OCI-LY1 (cell line): Measurements from ENCODE around the gene CDKAL1.

ENCODE experiments used
- H2AFZ ChIP-seq: fragments of 200-600 bp; sonication (generic), shearing (Covaris generic); 2 replicates; pipeline ENCODE4 v1.6.0; 2014; ENCODE audit warnings: antibody characterized with exemption, mild to moderate bottlenecking, low read length
- H3F3A ChIP-seq: fragments of 200-600 bp; sonication (generic), shearing (Covaris generic); 2 replicates; pipeline ENCODE4 v1.6.0; 2014; ENCODE audit warnings: mild to moderate bottlenecking, antibody characterized with exemption, low read length, moderate library complexity; ENCODE audit not compliant: insufficient read depth
- H3K27ac ChIP-seq: fragments of 200-600 bp; sonication (generic); 2 replicates; pipeline ENCODE4 v1.5.1; 2014; ENCODE audit warnings: low read length, mixed run types, mild to moderate bottlenecking, low read depth; ENCODE audit not compliant: poor library complexity, severe bottlenecking
- H3K27me3 ChIP-seq: fragments of 200-600 bp; sonication (generic); 2 replicates; pipeline ENCODE4 v1.6.0; 2014; ENCODE audit warnings: antibody characterized with exemption, mild to moderate bottlenecking, low read length, moderate library complexity; ENCODE audit not compliant: insufficient read depth
- H3K36me3 ChIP-seq: fragments of 200-600 bp; sonication (generic); 2 replicates; pipeline ENCODE4 v1.6.1; 2014; ENCODE audit warnings: mild to moderate bottlenecking, antibody characterized with exemption, low read length, moderate library complexity, mixed read lengths; ENCODE audit not compliant: insufficient read depth
- H3K4me1 ChIP-seq: fragments of 200-600 bp; sonication (generic); 2 replicates; pipeline ENCODE4 v1.5.1; 2014; ENCODE audit warnings: mild to moderate bottlenecking, low read length, moderate library complexity; ENCODE audit not compliant: insufficient read depth, severe bottlenecking
- H3K4me2 ChIP-seq: fragments of 200-600 bp; sonication (generic), shearing (Covaris generic); 2 replicates; pipeline ENCODE4 v1.6.1; 2014; ENCODE audit warnings: low read length
- H3K4me3 ChIP-seq: fragments of 200-600 bp; sonication (generic); 2 replicates; pipeline ENCODE4 v1.5.1; 2014; ENCODE audit warnings: low read length, low read depth, mild to moderate bottlenecking, mixed read lengths; ENCODE audit not compliant: poor library complexity, severe bottlenecking
- H3K79me2 ChIP-seq: fragments of 200-600 bp; shearing (Covaris generic); 2 replicates; pipeline ENCODE4 v1.6.1; 2016; ENCODE audit warnings: mixed run types, low read length, mixed read lengths; ENCODE audit not compliant: insufficient read depth
- H3K9ac ChIP-seq: fragments of 200-600 bp; sonication (generic), shearing (Covaris generic); 2 replicates; pipeline ENCODE4 v1.6.1; 2014; ENCODE audit warnings: mild to moderate bottlenecking, low read length, mixed read lengths
- H3K9me2 ChIP-seq: fragments of 200-600 bp; sonication (generic), shearing (Covaris generic); 2 replicates; pipeline ENCODE4 v1.6.1; 2014; ENCODE audit warnings: low read depth, mild to moderate bottlenecking, low read length, mixed read lengths
- H3K9me3 ChIP-seq: fragments of 200-600 bp; shearing (Covaris generic); 2 replicates; pipeline ENCODE4 v1.6.1; 2014; ENCODE audit warnings: low read length, mixed read lengths
- H4K20me1 ChIP-seq: fragments of 200-600 bp; sonication (generic), shearing (Covaris generic); 2 replicates; pipeline ENCODE4 v1.6.0; 2016; ENCODE audit warnings: mild to moderate bottlenecking, low read length; ENCODE audit not compliant: insufficient read depth
- CTCF ChIP-seq: fragments of 200-600 bp; sonication (generic), shearing (Covaris generic); IDR thresholded peaks from 2 replicates; pipeline ENCODE4 v1.5.1; 2017; ENCODE audit warnings: mild to moderate bottlenecking, antibody characterized with exemption, low read length, moderate library complexity, mixed read lengths
- EZH2 ChIP-seq: fragments of 200-600 bp; sonication (generic), shearing (Covaris generic); IDR thresholded peaks from 2 replicates; pipeline ENCODE4 v1.8.0; 2017; ENCODE audit warnings: borderline replicate concordance, mixed run types, mild to moderate bottlenecking, antibody characterized with exemption, low read length, moderate library complexity, mixed read lengths

The CDKAL1 gene

GRCh38 chr6:20909621-20910020 lies 375.4 kb downstream of the CDKAL1 start:
- H3K9me2 ChIP-seq = no peaks in the 10 kb centered on the region
- H3K4me1 ChIP-seq = no peaks in the 10 kb centered on the region
- no peak overlapping the region for H3K9ac ChIP-seq
- H3K79me2 ChIP-seq = no peaks in the 10 kb centered on the region
- no peak overlapping the region for H3K27ac ChIP-seq
- no peaks in the 10 kb centered on the region for H3F3A ChIP-seq
- 0 out of 2 replicates have a peak, but pooled peaks cover 3% of the 10 kb centered on the region for H3K9me3 ChIP-seq
- H3K27me3 ChIP-seq = no peaks in the 10 kb centered on the region
- no peaks in the 10 kb centered on the region for H4K20me1 ChIP-seq
- no peaks in the 10 kb centered on the region for H3K36me3 ChIP-seq
- H3K4me3 ChIP-seq = no peak overlapping the region
- TF ChIP-seq EZH2 (no peak), CTCF (no peak)
- H3K4me2 ChIP-seq = no peak overlapping the region
- no peak overlapping the region for H2AFZ ChIP-seq

GRCh38 chr6:20911712-20912111 lies 377.5 kb downstream of the CDKAL1 start:
- H3K4me3 ChIP-seq = no peak overlapping the region
- no peaks in the 10 kb centered on the region for H3K27me3 ChIP-seq
- no peak overlapping the region for H3K4me2 ChIP-seq
- H2AFZ ChIP-seq = no peak overlapping the region
- TF ChIP-seq CTCF = no peak
- no peak for TF ChIP-seq EZH2
- no peaks in the 10 kb centered on the region for H3F3A ChIP-seq
- no peak overlapping the region for H3K9ac ChIP-seq
- no peaks in the 10 kb centered on the region for H3K36me3 ChIP-seq
- H3K27ac ChIP-seq = no peak overlapping the region
- peaks cover 3% of the 10 kb centered on the region; the same call in 1 of the 2 replicates for H3K9me3 ChIP-seq
- no peaks in the 10 kb centered on the region for H3K9me2 ChIP-seq
- no peaks in the 10 kb centered on the region for H4K20me1 ChIP-seq
- no peaks in the 10 kb centered on the region for H3K79me2 ChIP-seq
- H3K4me1 ChIP-seq = no peaks in the 10 kb centered on the region

- H4K20me1 ChIP-seq = no peaks in the 10 kb centered on the region
- H3K4me1 ChIP-seq = no peaks in the 10 kb centered on the region
- TF ChIP-seq EZH2 (no peak), CTCF (no peak)
- no peaks in the 10 kb centered on the region for H3F3A ChIP-seq
- no peaks in the 10 kb centered on the region for H3K27me3 ChIP-seq
- no peaks in the 10 kb centered on the region for H3K79me2 ChIP-seq
- peaks cover 3% of the 10 kb centered on the region; the same call in 1 of the 2 replicates for H3K9me3 ChIP-seq
- no peak overlapping the region for H3K4me2 ChIP-seq
- H3K9me2 ChIP-seq = no peaks in the 10 kb centered on the region
- no peak overlapping the region for H3K4me3 ChIP-seq
- no peak overlapping the region for H3K9ac ChIP-seq
- H3K27ac ChIP-seq = no peak overlapping the region
- no peak overlapping the region for H2AFZ ChIP-seq
- H3K36me3 ChIP-seq = no peaks in the 10 kb centered on the region
These were observed 380.9 kb downstream of the CDKAL1 start for GRCh38 chr6:20915156-20915555.
